GM12892 (cell line): ENCODE results near the gene STX7.

Source experiments
- POLR2A ChIP-seq: IDR thresholded peaks from 2 replicates; pipeline ENCODE4 v1.6.1; 2011; ENCODE audit warnings: low read depth, low read length, control low read depth
- POLR2AphosphoS5 ChIP-seq: IDR thresholded peaks from 2 replicates; pipeline ENCODE4 v1.6.1; 2011; ENCODE audit warnings: low read depth, low read length, control low read depth
- TAF1 ChIP-seq: IDR thresholded peaks from 2 replicates; pipeline ENCODE4 v1.6.1; 2011; ENCODE audit warnings: low read depth, mild to moderate bottlenecking, control low read depth, low read length, borderline replicate concordance

- TF ChIP-seq TAF1 (no peak), POLR2AphosphoS5 (no peak), POLR2A (no peak)
These were observed 22.9 kb downstream of the STX7 start for GRCh38 chr6:132490024-132490423.
